Measurements from ENCODE around the gene SLC25A42.
"Not testable (repeated sequence)": the region's sequence is repeated elsewhere in the genome, so short reads cannot be mapped to it uniquely, and the experiment has no call there.

SLC25A42 gene

DNA sequence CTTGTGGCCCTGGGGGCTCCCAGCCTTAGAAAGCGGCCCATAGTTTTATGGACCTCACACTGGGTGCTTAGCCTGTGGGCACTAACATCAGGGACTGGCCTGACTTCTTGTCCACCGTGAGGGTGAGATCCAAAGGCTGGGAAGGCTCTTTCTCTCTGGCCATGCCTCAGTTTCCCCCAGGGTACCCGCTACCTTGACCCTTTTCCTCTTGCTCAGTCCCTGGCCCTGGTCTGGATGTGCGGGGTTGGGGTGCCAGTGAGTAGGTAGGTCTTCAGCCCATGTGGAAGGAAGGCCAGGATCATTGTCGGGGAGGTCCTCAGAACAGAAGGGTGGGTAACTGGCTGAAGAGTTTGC, 76.1 kb downstream of the SLC25A42 start:
- Histone ChIP-seq H3K9ac (ENCODE audit: insufficient read length, low read depth) (no peak overlapping the region), H3K36me3 (ENCODE audit: insufficient read depth, insufficient read length, low read length) (no peaks in the 10 kb centered on the region), H3K9me3 (ENCODE audit: insufficient read depth, low read length) (no peaks in the 10 kb centered on the region), H3K4me3 (ENCODE audit: insufficient read length, low read depth) (no peak overlapping the region), H3K27me3 (ENCODE audit: insufficient read depth, insufficient read length) (peaks cover 19% of the 10 kb centered on the region), H3K4me1 (ENCODE audit: insufficient read depth, insufficient read length) (peaks cover 2% of the 10 kb centered on the region)
- no peak for TF ChIP-seq SUZ12 (IDR thresholded peaks at IDR 0.05; ENCODE audit: extremely low read depth, insufficient read depth, insufficient read length)
- TF ChIP-seq YY1 (IDR thresholded peaks at IDR 0.05; ENCODE audit: insufficient read depth, insufficient read length) = no peak
- no peak for TF ChIP-seq ZNF274 (IDR thresholded peaks at IDR 0.05; ENCODE audit: low read depth, low read length)
- DNase-seq (ENCODE audit: low read depth, low spot score) = no peak

DNA sequence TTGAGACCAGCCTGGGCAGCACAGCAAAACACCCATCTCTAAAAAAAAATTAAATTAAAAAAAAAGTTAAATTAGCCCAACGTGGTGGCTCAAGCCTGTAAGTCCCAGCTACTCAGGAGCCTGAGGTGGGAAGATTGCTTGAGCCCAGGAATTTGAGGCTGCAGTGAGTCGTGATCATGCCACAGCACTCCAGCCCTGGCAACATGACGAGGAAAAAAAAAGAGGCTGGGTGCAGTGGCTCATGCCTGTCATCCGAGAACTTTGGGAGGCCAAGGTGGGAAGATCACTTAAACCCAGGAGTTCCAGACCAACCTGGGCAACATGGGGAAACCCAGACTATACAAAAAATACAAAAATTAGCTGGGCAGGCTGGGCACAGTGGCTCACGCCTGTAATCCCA, 76.7 kb downstream of the SLC25A42 start:
- Histone ChIP-seq H3K36me3 (ENCODE audit: insufficient read depth, insufficient read length, low read length) (no peaks in the 10 kb centered on the region), H3K9ac (ENCODE audit: insufficient read length, low read depth) (no peak overlapping the region), H3K4me1 (ENCODE audit: insufficient read depth, insufficient read length) (peaks cover 2% of the 10 kb centered on the region), H3K9me3 (ENCODE audit: insufficient read depth, low read length) (no peaks in the 10 kb centered on the region), H3K4me3 (ENCODE audit: insufficient read length, low read depth) (no peak overlapping the region), H3K27me3 (ENCODE audit: insufficient read depth, insufficient read length) (peaks cover 19% of the 10 kb centered on the region)
- TF ChIP-seq SUZ12 (IDR thresholded peaks at IDR 0.05; ENCODE audit: extremely low read depth, insufficient read depth, insufficient read length) (no peak), ZNF274 (IDR thresholded peaks at IDR 0.05; ENCODE audit: low read depth, low read length) (no peak), YY1 (IDR thresholded peaks at IDR 0.05; ENCODE audit: insufficient read depth, insufficient read length) (no peak)
- DNase-seq (ENCODE audit: low read depth, low spot score) = no peak

DNA sequence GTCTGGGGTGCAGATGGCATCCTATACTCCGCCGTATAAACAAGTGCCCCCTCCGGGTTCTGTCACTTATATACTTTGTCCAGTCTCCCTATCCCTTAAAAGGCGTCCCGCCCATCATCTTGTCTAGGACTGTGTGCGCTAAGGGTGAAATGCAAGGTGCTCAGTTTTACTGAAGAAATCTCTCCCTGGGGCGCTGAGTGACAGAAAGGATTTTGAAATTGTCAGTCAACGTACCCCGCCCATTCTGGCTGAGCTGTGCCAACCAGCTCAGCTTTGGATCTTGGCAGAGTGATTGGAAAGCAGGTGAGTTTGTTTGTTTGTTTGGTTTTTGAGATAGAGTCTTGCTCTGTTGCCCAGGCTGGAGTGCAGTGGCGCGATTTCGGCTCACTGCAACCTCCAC, 78.6 kb downstream of the SLC25A42 start:
- Histone ChIP-seq H3K9me3 (ENCODE audit: insufficient read depth, low read length) (no peaks in the 10 kb centered on the region), H3K27me3 (ENCODE audit: insufficient read depth, insufficient read length) (peaks cover 23% of the 10 kb centered on the region), H3K9ac (ENCODE audit: insufficient read length, low read depth) (no peak overlapping the region), H3K4me1 (ENCODE audit: insufficient read depth, insufficient read length) (peaks cover 5% of the 10 kb centered on the region), H3K36me3 (ENCODE audit: insufficient read depth, insufficient read length, low read length) (no peaks in the 10 kb centered on the region), H3K4me3 (ENCODE audit: insufficient read length, low read depth) (no peak overlapping the region)
- no peak for TF ChIP-seq ZNF274 (IDR thresholded peaks at IDR 0.05; ENCODE audit: low read depth, low read length)
- TF ChIP-seq SUZ12 (IDR thresholded peaks at IDR 0.05; ENCODE audit: extremely low read depth, insufficient read depth, insufficient read length) = no peak
- no peak for TF ChIP-seq YY1 (IDR thresholded peaks at IDR 0.05; ENCODE audit: insufficient read depth, insufficient read length)
- DNase-seq (ENCODE audit: low read depth, low spot score) = no peak

DNA sequence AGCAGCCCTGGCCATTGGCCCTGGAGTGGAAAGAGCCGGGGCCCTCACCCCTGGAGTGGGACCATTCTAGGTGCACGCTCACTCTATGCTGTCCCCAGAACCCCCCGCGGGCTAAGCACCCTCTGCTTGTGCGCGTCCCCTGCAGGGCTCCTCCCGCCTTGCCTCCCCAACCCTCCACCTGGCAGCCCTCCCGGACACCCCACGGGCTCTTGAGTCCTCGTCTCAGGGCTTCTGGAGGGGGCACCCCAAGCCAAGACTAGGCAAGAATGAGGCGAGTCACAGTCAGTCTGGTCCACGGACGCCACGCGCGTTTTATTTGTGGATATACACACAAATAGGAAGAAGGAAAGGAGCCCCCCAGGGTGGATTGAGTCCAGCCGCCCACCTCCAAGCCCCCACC, 81.5 kb downstream of the SLC25A42 start:
- peaks cover 26% of the 10 kb centered on the region for H3K27me3 ChIP-seq (ENCODE audit: insufficient read depth, insufficient read length)
- H3K36me3 ChIP-seq (ENCODE audit: insufficient read depth, insufficient read length, low read length) = no peaks in the 10 kb centered on the region
- H3K4me3 ChIP-seq (ENCODE audit: insufficient read length, low read depth) = no peak overlapping the region
- H3K9ac ChIP-seq (ENCODE audit: insufficient read length, low read depth) = no peak overlapping the region
- H3K4me1 ChIP-seq (ENCODE audit: insufficient read depth, insufficient read length) = peaks cover 5% of the 10 kb centered on the region
- TF ChIP-seq ZNF274 (IDR thresholded peaks at IDR 0.05; ENCODE audit: low read depth, low read length) (no peak), SUZ12 (IDR thresholded peaks at IDR 0.05; ENCODE audit: extremely low read depth, insufficient read depth, insufficient read length) (no peak), YY1 (IDR thresholded peaks at IDR 0.05; ENCODE audit: insufficient read depth, insufficient read length) (no peak)
- no peak for DNase-seq (ENCODE audit: low read depth, low spot score)
- no peaks in the 10 kb centered on the region for H3K9me3 ChIP-seq (ENCODE audit: insufficient read depth, low read length)

DNA sequence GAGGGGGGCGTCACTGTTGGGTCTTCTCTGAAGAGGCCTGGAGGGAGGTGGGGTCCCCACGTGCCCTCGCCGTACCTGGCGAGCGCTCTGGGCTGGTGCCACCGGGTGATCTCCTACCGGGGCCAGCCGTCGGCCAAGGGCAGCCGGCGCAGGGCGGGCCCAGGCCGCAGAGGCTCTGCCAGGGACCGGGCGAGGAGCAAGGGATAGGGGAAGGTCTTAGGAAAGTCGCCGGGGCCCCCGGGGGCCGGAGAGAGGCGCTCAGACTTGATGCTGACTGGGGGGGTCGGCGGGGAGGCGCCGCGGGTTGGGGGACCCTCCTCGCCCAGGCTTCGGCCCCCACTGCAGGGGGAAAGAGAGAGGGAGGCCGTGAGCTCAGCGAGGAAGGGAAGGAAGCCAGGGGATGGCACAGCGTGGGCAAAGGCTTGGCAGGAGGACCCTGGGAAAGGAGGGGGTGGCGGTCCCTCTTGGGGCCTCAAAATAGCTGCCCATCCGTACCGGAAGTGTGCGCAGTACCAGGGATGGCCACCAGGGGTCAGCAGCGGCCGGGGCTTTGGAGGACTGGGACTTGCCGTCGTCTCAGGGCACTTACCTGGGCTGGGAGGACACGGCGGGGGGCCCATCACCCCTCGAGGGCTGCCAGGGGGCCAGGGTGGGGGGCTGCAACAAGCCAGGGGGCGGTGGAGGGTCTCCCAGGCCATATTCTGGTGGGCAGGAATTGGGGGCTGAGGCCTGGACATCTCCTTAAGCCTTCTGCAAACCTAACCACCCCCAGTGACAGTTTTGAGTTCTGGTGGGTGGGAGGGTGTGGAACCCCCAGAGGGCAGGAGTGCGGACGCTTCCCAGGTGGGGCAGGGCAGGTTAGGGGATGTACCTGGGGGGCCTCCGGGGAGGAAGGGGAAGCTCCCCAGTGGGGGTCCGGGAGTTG, 82.2 kb downstream of the SLC25A42 start:
- H3K4me3 ChIP-seq (ENCODE audit: insufficient read length, low read depth) = no peak overlapping the region
- peak; percentile 50 for DNase-seq (ENCODE audit: low read depth, low spot score)
- peaks cover 19% of the 10 kb centered on the region for H3K27me3 ChIP-seq (ENCODE audit: insufficient read depth, insufficient read length)
- H3K9me3 ChIP-seq (ENCODE audit: insufficient read depth, low read length) = no peaks in the 10 kb centered on the region
- no peaks in the 10 kb centered on the region for H3K36me3 ChIP-seq (ENCODE audit: insufficient read depth, insufficient read length, low read length)
- TF ChIP-seq YY1 (IDR thresholded peaks at IDR 0.05; ENCODE audit: insufficient read depth, insufficient read length) = no peak
- TF ChIP-seq SUZ12 (IDR thresholded peaks at IDR 0.05; ENCODE audit: extremely low read depth, insufficient read depth, insufficient read length) = no peak
- TF ChIP-seq ZNF274 (IDR thresholded peaks at IDR 0.05; ENCODE audit: low read depth, low read length) = no peak
- H3K9ac ChIP-seq (ENCODE audit: insufficient read length, low read depth) = peak overlapping the region; percentile 42
- H3K4me1 ChIP-seq (ENCODE audit: insufficient read depth, insufficient read length) = peaks cover 8% of the 10 kb centered on the region

DNA sequence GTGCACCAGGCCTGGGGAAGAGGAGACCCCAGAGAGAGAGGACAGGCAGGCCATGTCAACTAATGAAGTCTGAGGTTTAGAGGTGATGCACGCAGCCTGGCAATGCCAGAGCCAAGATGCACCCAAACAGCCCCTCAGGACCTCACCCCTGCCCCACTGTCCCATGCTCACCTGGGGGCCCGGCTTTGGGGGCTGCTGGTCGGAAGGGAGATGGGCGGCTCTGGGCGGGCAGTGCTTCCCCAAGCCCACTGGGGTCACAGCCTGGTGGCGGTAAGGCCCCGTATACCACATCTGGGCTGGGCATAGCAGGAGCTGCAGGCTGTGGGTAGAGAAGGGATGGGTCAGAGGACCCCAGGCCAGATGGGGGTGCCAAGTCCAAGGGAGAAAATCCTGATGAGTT, 83.1 kb downstream of the SLC25A42 start:
- Histone ChIP-seq H3K9ac (ENCODE audit: insufficient read length, low read depth) (peak overlapping the region; percentile 32), H3K4me1 (ENCODE audit: insufficient read depth, insufficient read length) (peaks cover 10% of the 10 kb centered on the region), H3K27me3 (ENCODE audit: insufficient read depth, insufficient read length) (peaks cover 21% of the 10 kb centered on the region), H3K4me3 (ENCODE audit: insufficient read length, low read depth) (no peak overlapping the region), H3K36me3 (ENCODE audit: insufficient read depth, insufficient read length, low read length) (no peaks in the 10 kb centered on the region), H3K9me3 (ENCODE audit: insufficient read depth, low read length) (no peaks in the 10 kb centered on the region)
- TF ChIP-seq YY1 (IDR thresholded peaks at IDR 0.05; ENCODE audit: insufficient read depth, insufficient read length) = no peak
- TF ChIP-seq SUZ12 (IDR thresholded peaks at IDR 0.05; ENCODE audit: extremely low read depth, insufficient read depth, insufficient read length) = no peak
- no peak for TF ChIP-seq ZNF274 (IDR thresholded peaks at IDR 0.05; ENCODE audit: low read depth, low read length)
- no peak for DNase-seq (ENCODE audit: low read depth, low spot score)

DNA sequence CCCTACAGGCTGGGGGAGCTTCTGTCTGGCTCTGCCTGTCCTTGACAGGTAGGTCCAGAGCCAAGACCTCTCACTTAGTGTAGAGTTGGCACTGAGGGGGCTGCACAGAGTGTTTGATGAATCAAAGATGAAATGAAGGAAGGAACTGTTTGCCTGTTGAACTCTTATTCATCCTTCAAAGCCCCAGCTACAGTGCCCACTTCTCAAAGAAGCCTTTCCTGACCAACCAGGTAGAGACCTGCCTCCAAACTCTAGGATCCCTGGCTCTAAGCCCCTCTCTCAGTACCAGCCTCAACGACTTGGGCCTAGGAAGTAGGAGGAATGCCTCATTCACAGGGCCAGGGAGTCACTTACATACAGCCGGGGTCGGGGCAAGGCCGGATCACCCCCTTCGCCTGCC, 83.5 kb downstream of the SLC25A42 start:
- no peak for DNase-seq (ENCODE audit: low read depth, low spot score)
- H3K4me3 ChIP-seq (ENCODE audit: insufficient read length, low read depth) = no peak overlapping the region
- TF ChIP-seq ZNF274 (IDR thresholded peaks at IDR 0.05; ENCODE audit: low read depth, low read length) (no peak), SUZ12 (IDR thresholded peaks at IDR 0.05; ENCODE audit: extremely low read depth, insufficient read depth, insufficient read length) (no peak), YY1 (IDR thresholded peaks at IDR 0.05; ENCODE audit: insufficient read depth, insufficient read length) (no peak)
- H3K9ac ChIP-seq (ENCODE audit: insufficient read length, low read depth) = no peak overlapping the region
- H3K9me3 ChIP-seq (ENCODE audit: insufficient read depth, low read length) = no peaks in the 10 kb centered on the region
- H3K27me3 ChIP-seq (ENCODE audit: insufficient read depth, insufficient read length) = peaks cover 17% of the 10 kb centered on the region
- no peaks in the 10 kb centered on the region for H3K36me3 ChIP-seq (ENCODE audit: insufficient read depth, insufficient read length, low read length)
- H3K4me1 ChIP-seq (ENCODE audit: insufficient read depth, insufficient read length) = peaks cover 10% of the 10 kb centered on the region

DNA sequence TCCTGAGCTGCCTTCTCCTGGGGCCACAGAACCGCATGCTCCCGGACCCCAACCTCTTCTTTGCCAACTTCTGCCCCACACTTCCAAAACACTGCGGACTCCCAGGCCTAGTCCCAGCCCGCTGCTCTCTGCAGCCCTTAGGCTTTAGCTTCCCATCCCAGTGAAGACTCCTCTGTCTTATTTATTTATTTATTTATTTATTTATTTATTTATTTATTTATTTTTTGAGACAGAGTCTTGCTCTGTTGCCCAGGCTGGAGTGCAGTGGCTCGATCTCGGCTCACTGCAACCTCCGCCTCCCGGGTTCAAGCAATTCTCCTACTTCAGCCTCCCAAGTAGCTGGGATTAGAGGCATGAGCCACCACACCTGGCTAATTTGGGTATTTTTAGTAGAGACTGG, 84.7 kb downstream of the SLC25A42 start:
- Histone ChIP-seq H3K4me1 (ENCODE audit: insufficient read depth, insufficient read length) (peaks cover 10% of the 10 kb centered on the region), H3K27me3 (ENCODE audit: insufficient read depth, insufficient read length) (peaks cover 25% of the 10 kb centered on the region)
- H3K4me3 ChIP-seq (ENCODE audit: insufficient read length, low read depth); H3K9ac ChIP-seq (ENCODE audit: insufficient read length, low read depth); DNase-seq (ENCODE audit: low read depth, low spot score); H3K9me3 ChIP-seq (ENCODE audit: insufficient read depth, low read length); H3K36me3 ChIP-seq (ENCODE audit: insufficient read depth, insufficient read length, low read length): not testable (repeated sequence)

All from NT2/D1 (cell line).